Germinal center (tissue), 1 donor: ENCODE results near the gene DEDD2.

Experiments used
- DNase-seq: peaks from one replicate; pipeline ENCODE4 v3.0.0; 2012; ENCODE audit warnings: mixed read lengths, low spot score

DEDD2 gene

GRCh38 chr19:42226886-42227285, 9.4 kb upstream of the DEDD2 start:
- DNase-seq: no peak

GRCh38 chr19:42225718-42226292, 8.3 kb upstream of the DEDD2 start:
- no peak for DNase-seq

GRCh38 chr19:42224940-42225717, 7.7 kb upstream of the DEDD2 start:
- DNase-seq: no peak

- no peak for DNase-seq
Observed at GRCh38 chr19:42220751-42221097, 3.2 kb upstream of the DEDD2 start.

GRCh38 chr19:42219812-42220750, 2.6 kb upstream of the DEDD2 start, which contains the start of gene ZNF526:
TSS of gene ZNF526 (plus strand) at chr19:42220312. CDS start at chr19:42224404, 4,092 bp downstream.
- peak; percentile 99 for DNase-seq

- DNase-seq: peak; percentile 30
Observed at GRCh38 chr19:42216653-42217519, 591 bp downstream of the DEDD2 start.

GRCh38 chr19:42214810-42215485, 2.5 kb downstream of the DEDD2 start:
- DNase-seq: no peak

- no peak for DNase-seq
Observed at GRCh38 chr19:42212886-42213285, 4.6 kb downstream of the DEDD2 start.

- DNase-seq: no peak
Observed at GRCh38 chr19:42208612-42209011, 8.9 kb downstream of the DEDD2 start.

- no peak for DNase-seq
Observed at GRCh38 chr19:42207767-42208271, 9.7 kb downstream of the DEDD2 start.

- DNase-seq: no peak
Observed at GRCh38 chr19:42206871-42207755, 10.4 kb downstream of the DEDD2 start.

- no peak for DNase-seq
Observed at GRCh38 chr19:42204664-42205063, 12.8 kb downstream of the DEDD2 start.

- DNase-seq: peak; percentile 33
Observed at GRCh38 chr19:42203700-42204099, 13.8 kb downstream of the DEDD2 start.

- no peak for DNase-seq
Observed at GRCh38 chr19:42202290-42202880, 15.1 kb downstream of the DEDD2 start.

GRCh38 chr19:42201489-42202289, 15.8 kb downstream of the DEDD2 start:
- DNase-seq: peak; percentile 88

GRCh38 chr19:42200116-42200715, 17.3 kb downstream of the DEDD2 start:
- no peak for DNase-seq

GRCh38 chr19:42199440-42200115, 17.9 kb downstream of the DEDD2 start:
- peak; percentile 53 for DNase-seq
